Activated T-cell treated with anti-CD3 and anti-CD28 coated beads, Interleukin-2, amount 50 U/mL, for 72 hours (primary cell): ENCODE measurements around the gene TMEM140. TPM values are rescaled to one million over a fixed set of nuclear protein-coding genes. Genes with fewer than 3 reads are reported as not detected.

Source experiments
- ATAC-seq, 2 donors: fragments of 150-1000 bp; cut with Tn5 transposase; replicated peaks in 1 of 2; 2 replicates each; pipeline ENCODE4 v1.10.0; 2021; ENCODE audit warnings: moderate library complexity in 2 of 2, mild to moderate bottlenecking in 1 of 2
- DNase-seq, 2 donors: peaks; one replicate each; pipeline ENCODE4 v3.0.0; 2021 to 2022; ENCODE audit warnings: mixed read lengths in 1 of 2
- H3K27ac Mint-ChIP-seq: one replicate; pipeline ENCODE4 v1.8.0; 2022; ENCODE audit warnings: mild to moderate bottlenecking, moderate library complexity, mixed read lengths
- H3K27me3 Mint-ChIP-seq: one replicate; pipeline ENCODE4 v1.8.0; 2022; ENCODE audit warnings: low read depth, mixed read lengths
- H3K36me3 Mint-ChIP-seq, 2 donors: one replicate each; pipeline ENCODE4 v1.8.0; 2022; ENCODE audit warnings: mixed read lengths in 2 of 2, mild to moderate bottlenecking in 1 of 2; ENCODE audit not compliant: insufficient read depth in 2 of 2
- H3K4me1 Mint-ChIP-seq: one replicate; pipeline ENCODE4 v1.8.0; 2022; ENCODE audit warnings: low read depth, mixed read lengths
- H3K4me3 Mint-ChIP-seq, 2 donors: one replicate each; pipeline ENCODE4 v1.8.0; 2022; ENCODE audit warnings: mild to moderate bottlenecking in 2 of 2, mixed read lengths in 2 of 2, moderate library complexity in 2 of 2
- H3K9me3 Mint-ChIP-seq, 2 donors: one replicate each; pipeline ENCODE4 v1.8.0; 2022; ENCODE audit warnings: mixed read lengths in 2 of 2
- total RNA-seq, 2 donors: library from RNA; stranded (reverse); gene quantifications; one replicate each; pipeline ENCODE4 v1.2.3, GENCODE V29; 2022

Gene TMEM140
- total RNA-seq, 2 donors from 2014 or later: 26.4 to 37.0 TPM

GRCh38 chr7:135160858-135161653, 13.2 kb downstream of the TMEM140 start:
- H3K27ac Mint-ChIP-seq: peak overlapping the region; percentile 96
- H3K4me3 Mint-ChIP-seq: peak overlapping the region in 1 of 2 donors; percentile 39
- DNase-seq (no peak), ATAC-seq (no peak)
- H3K27me3 Mint-ChIP-seq: no peaks in the 10 kb centered on the region
- H3K9me3 Mint-ChIP-seq: peaks cover 14 to 19% of the 10 kb centered on the region in 2 donors
- peaks cover 66% of the 10 kb centered on the region for H3K4me1 Mint-ChIP-seq
- peaks cover 25 to 55% of the 10 kb centered on the region in 2 donors for H3K36me3 Mint-ChIP-seq

- peaks cover 9 to 15% of the 10 kb centered on the region in 2 donors for H3K9me3 Mint-ChIP-seq
Observed at GRCh38 chr7:135161669-135162068, 13.8 kb downstream of the TMEM140 start.

GRCh38 chr7:135162382-135163001, 14.6 kb downstream of the TMEM140 start:
- Mint-ChIP-seq H3K36me3 (peaks cover 13 to 44% of the 10 kb centered on the region in 2 donors), H3K27ac (peak overlapping the region; percentile 62), H3K27me3 (no peaks in the 10 kb centered on the region), H3K9me3 (peaks cover 4 to 10% of the 10 kb centered on the region in 2 donors), H3K4me3 (no peak overlapping the region), H3K4me1 (peaks cover 66% of the 10 kb centered on the region)
- DNase-seq (no peak), ATAC-seq (no peak)

More at GRCh38 chr7:135161669-135162068, 13.8 kb downstream of the TMEM140 start:
- Mint-ChIP-seq H3K27ac (peak overlapping the region; percentile 96), H3K4me1 (peaks cover 68% of the 10 kb centered on the region), H3K36me3 (peaks cover 20 to 49% of the 10 kb centered on the region in 2 donors), H3K27me3 (no peaks in the 10 kb centered on the region), H3K4me3 (no peak overlapping the region)
- DNase-seq (no peak), ATAC-seq (no peak)

- ATAC-seq: no peak
- peaks cover 13 to 45% of the 10 kb centered on the region in 2 donors for H3K36me3 Mint-ChIP-seq
- H3K4me1 Mint-ChIP-seq: peaks cover 70% of the 10 kb centered on the region
- H3K27me3 Mint-ChIP-seq: no peaks in the 10 kb centered on the region
- H3K27ac Mint-ChIP-seq: peak overlapping the region; percentile 59
- DNase-seq: no peak
- H3K9me3 Mint-ChIP-seq: peaks cover 2 to 8% of the 10 kb centered on the region in 2 donors
- H3K4me3 Mint-ChIP-seq: no peak overlapping the region
Observed at GRCh38 chr7:135164357-135165061, 16.6 kb downstream of the TMEM140 start.

GRCh38 chr7:135165862-135166261, 18.0 kb downstream of the TMEM140 start:
- Mint-ChIP-seq H3K27me3 (no peaks in the 10 kb centered on the region), H3K4me3 (no peak overlapping the region), H3K36me3 (peaks cover 11 to 36% of the 10 kb centered on the region in 2 donors), H3K9me3 (peaks cover 2 to 8% of the 10 kb centered on the region in 2 donors), H3K27ac (peak overlapping the region; percentile 80), H3K4me1 (peaks cover 62% of the 10 kb centered on the region)
- ATAC-seq (no peak), DNase-seq (no peak)

GRCh38 chr7:135166338-135166990, 18.6 kb downstream of the TMEM140 start:
- peak overlapping the region; percentile 80 for H3K27ac Mint-ChIP-seq
- peaks cover 61% of the 10 kb centered on the region for H3K4me1 Mint-ChIP-seq
- H3K36me3 Mint-ChIP-seq: peaks cover 10 to 30% of the 10 kb centered on the region in 2 donors
- H3K27me3 Mint-ChIP-seq: no peaks in the 10 kb centered on the region
- peaks cover 2 to 8% of the 10 kb centered on the region in 2 donors for H3K9me3 Mint-ChIP-seq
- DNase-seq (no peak), ATAC-seq (no peak)
- H3K4me3 Mint-ChIP-seq: peak overlapping the region in 1 of 2 donors; percentile 22

GRCh38 chr7:135167365-135167917, 19.6 kb downstream of the TMEM140 start:
- ATAC-seq (no peak), DNase-seq (no peak)
- H3K4me3 Mint-ChIP-seq: peak overlapping the region; percentile 31 to 52
- H3K9me3 Mint-ChIP-seq: peaks cover 0 to under 1% of the 10 kb centered on the region in 2 donors
- H3K36me3 Mint-ChIP-seq: peaks cover 4 to 21% of the 10 kb centered on the region in 2 donors
- H3K27me3 Mint-ChIP-seq: no peaks in the 10 kb centered on the region
- peaks cover 61% of the 10 kb centered on the region for H3K4me1 Mint-ChIP-seq
- H3K27ac Mint-ChIP-seq: peak overlapping the region; percentile 38

GRCh38 chr7:135168001-135168400, 20.1 kb downstream of the TMEM140 start:
- no peak for ATAC-seq
- Mint-ChIP-seq H3K4me1 (peaks cover 55% of the 10 kb centered on the region), H3K27me3 (no peaks in the 10 kb centered on the region), H3K27ac (peak overlapping the region; percentile 92), H3K4me3 (peak overlapping the region; percentile 86 to 93), H3K9me3 (no peaks in the 10 kb centered on the region), H3K36me3 (peaks cover 3 to 15% of the 10 kb centered on the region in 2 donors)
- DNase-seq: no peak

GRCh38 chr7:135168489-135169140, 20.7 kb downstream of the TMEM140 start:
- Mint-ChIP-seq H3K27me3 (no peaks in the 10 kb centered on the region), H3K4me3 (peak overlapping the region; percentile 86 to 93), H3K9me3 (no peaks in the 10 kb centered on the region), H3K36me3 (peaks cover 3 to 14% of the 10 kb centered on the region in 2 donors), H3K27ac (peak overlapping the region; percentile 92), H3K4me1 (peaks cover 55% of the 10 kb centered on the region)
- no peak for DNase-seq
- no peak for ATAC-seq

- H3K27me3 Mint-ChIP-seq: no peaks in the 10 kb centered on the region
- peaks cover 50% of the 10 kb centered on the region for H3K4me1 Mint-ChIP-seq
- DNase-seq: peak; percentile 75 to 79
- peaks cover 3 to 14% of the 10 kb centered on the region in 2 donors for H3K36me3 Mint-ChIP-seq
- H3K27ac Mint-ChIP-seq: peak overlapping the region; percentile 92
- H3K9me3 Mint-ChIP-seq: no peaks in the 10 kb centered on the region
- ATAC-seq: peak; percentile 39 to 58
- peak overlapping the region; percentile 86 to 93 for H3K4me3 Mint-ChIP-seq
Observed at GRCh38 chr7:135169141-135169963, 21.5 kb downstream of the TMEM140 start.

GRCh38 chr7:135169964-135170273, 22.0 kb downstream of the TMEM140 start:
- Mint-ChIP-seq H3K36me3 (peaks cover 3 to 14% of the 10 kb centered on the region in 2 donors), H3K27me3 (no peaks in the 10 kb centered on the region), H3K4me3 (peak overlapping the region; percentile 86 to 93), H3K4me1 (peaks cover 50% of the 10 kb centered on the region), H3K27ac (peak overlapping the region; percentile 92), H3K9me3 (no peaks in the 10 kb centered on the region)
- ATAC-seq (no peak), DNase-seq (no peak)
